Activated CD8-positive, alpha-beta memory T cell treated with anti-CD3 and anti-CD28 coated beads, Interleukin-2, amount 50 U/mL, for 4 hours (primary cell): Measurements from ENCODE around the gene SSH3.

Experiments used
- DNase-seq: peaks from one replicate; pipeline ENCODE4 v3.0.0-alpha.2; 2020

The SSH3 gene

GRCh38 chr11:67268081-67268961 lies 35.0 kb upstream of the SSH3 start:
- no peak for DNase-seq

GRCh38 chr11:67268962-67269268 lies 34.4 kb upstream of the SSH3 start:
- no peak for DNase-seq

GRCh38 chr11:67269401-67270255 lies 33.7 kb upstream of the SSH3 start:
- no peak for DNase-seq

- peak; percentile 17 for DNase-seq
Measured at GRCh38 chr11:67270256-67271204, 32.8 kb upstream of the SSH3 start.

GRCh38 chr11:67271205-67271540 lies 32.2 kb upstream of the SSH3 start:
- DNase-seq, result no peak

GRCh38 chr11:67271541-67272284 lies 31.6 kb upstream of the SSH3 start:
- peak; percentile 48 for DNase-seq

GRCh38 chr11:67272327-67273259 lies 30.7 kb upstream of the SSH3 start:
- DNase-seq, result peak; percentile 17

- DNase-seq, result peak; percentile 14
Measured at GRCh38 chr11:67273260-67273990, 29.9 kb upstream of the SSH3 start.

GRCh38 chr11:67274768-67275605 lies 28.3 kb upstream of the SSH3 start:
- DNase-seq, result peak; percentile 15

- DNase-seq, result peak; percentile 29
Measured at GRCh38 chr11:67275606-67276409, 27.5 kb upstream of the SSH3 start.

GRCh38 chr11:67276781-67277230 lies 26.5 kb upstream of the SSH3 start:
- DNase-seq, result no peak

- peak; percentile 87 for DNase-seq
Measured at GRCh38 chr11:67277231-67277961, 25.9 kb upstream of the SSH3 start.

- no peak for DNase-seq
Measured at GRCh38 chr11:67278135-67278938, 25.0 kb upstream of the SSH3 start.

- no peak for DNase-seq
Measured at GRCh38 chr11:67278939-67279588, 24.3 kb upstream of the SSH3 start.

GRCh38 chr11:67279589-67280340 lies 23.6 kb upstream of the SSH3 start:
- no peak for DNase-seq
